OCI-LY1 (cell line): ENCODE results near the gene JAKMIP1.

Experiments
- CTCF ChIP-seq: fragments of 200-600 bp; sonication (generic), shearing (Covaris generic); IDR thresholded peaks from 2 replicates; pipeline ENCODE4 v1.5.1; 2017; ENCODE audit warnings: mild to moderate bottlenecking, antibody characterized with exemption, low read length, moderate library complexity, mixed read lengths
- EZH2 ChIP-seq: fragments of 200-600 bp; sonication (generic), shearing (Covaris generic); IDR thresholded peaks from 2 replicates; pipeline ENCODE4 v1.8.0; 2017; ENCODE audit warnings: borderline replicate concordance, mixed run types, mild to moderate bottlenecking, antibody characterized with exemption, low read length, moderate library complexity, mixed read lengths

- TF ChIP-seq CTCF: no peak
- TF ChIP-seq EZH2: no peak
These were observed 73.2 kb downstream of the JAKMIP1 start for GRCh38 chr4:6126971-6127745.
